ENCODE measurements around the gene ASIC4. TPM values are rescaled to one million over a fixed set of nuclear protein-coding genes. Genes with fewer than 3 reads are reported as not detected.

The ASIC4 gene
- total and polyA plus RNA-seq, 2 of the 13 experiments (the other 11 are each of a cell fraction or from before 2014, with no cell fraction given): 0.03 TPM; not detected in 1

DNA sequence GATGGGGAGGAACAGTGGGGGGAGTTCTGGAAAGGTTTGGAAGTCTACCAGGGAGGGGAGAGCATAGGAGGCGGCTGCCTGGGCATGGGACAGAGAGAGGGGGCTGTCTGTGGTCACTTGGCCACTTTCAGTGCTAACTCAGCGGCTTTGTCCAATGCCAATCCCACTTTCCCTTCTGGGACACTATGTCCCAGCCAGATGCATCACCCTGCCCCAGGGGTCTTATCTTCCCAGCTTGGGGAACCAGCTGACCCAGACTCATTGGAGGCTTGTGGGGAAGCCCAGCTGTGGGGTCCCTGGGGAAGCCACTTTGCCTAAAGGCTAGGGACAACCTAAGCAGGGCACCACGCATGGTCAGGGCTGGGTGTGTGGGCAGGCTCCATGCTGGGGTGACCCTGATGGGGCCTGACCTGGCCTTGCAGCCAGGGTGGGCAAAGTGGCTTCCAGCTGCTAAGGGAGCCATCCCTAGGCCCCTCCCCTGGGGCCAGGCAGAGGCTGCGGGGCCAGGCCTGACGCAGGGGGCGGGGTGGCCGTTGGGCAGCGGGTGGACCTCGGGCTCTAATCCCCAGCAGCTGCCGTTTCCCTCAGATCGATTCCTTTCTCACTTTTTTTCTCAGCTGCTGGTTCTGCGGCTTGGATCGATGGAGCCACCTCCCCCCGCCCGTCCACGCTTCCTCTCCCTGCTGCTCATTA lies 1.6 kb upstream of the ASIC4 start (continued):
- TF ChIP-seq, protein P1, sequence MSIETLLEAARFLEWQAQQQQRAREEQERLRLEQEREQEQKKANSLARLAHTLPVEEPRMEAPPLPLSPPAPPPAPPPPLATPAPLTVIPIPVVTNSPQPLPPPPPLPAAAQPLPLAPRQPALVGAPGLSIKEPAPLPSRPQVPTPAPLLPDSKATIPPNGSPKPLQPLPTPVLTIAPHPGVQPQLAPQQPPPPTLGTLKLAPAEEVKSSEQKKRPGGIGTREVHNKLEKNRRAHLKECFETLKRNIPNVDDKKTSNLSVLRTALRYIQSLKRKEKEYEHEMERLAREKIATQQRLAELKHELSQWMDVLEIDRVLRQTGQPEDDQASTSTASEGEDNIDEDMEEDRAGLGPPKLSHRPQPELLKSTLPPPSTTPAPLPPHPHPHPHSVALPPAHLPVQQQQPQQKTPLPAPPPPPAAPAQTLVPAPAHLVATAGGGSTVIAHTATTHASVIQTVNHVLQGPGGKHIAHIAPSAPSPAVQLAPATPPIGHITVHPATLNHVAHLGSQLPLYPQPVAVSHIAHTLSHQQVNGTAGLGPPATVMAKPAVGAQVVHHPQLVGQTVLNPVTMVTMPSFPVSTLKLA (IDR thresholded peaks at IDR 0.05): no peak
- no peak for TF ChIP-seq ZNF607 (CRISPR knock-in tag; IDR thresholded peaks at IDR 0.05; ENCODE audit: borderline replicate concordance)
- TF ChIP-seq, protein P2, sequence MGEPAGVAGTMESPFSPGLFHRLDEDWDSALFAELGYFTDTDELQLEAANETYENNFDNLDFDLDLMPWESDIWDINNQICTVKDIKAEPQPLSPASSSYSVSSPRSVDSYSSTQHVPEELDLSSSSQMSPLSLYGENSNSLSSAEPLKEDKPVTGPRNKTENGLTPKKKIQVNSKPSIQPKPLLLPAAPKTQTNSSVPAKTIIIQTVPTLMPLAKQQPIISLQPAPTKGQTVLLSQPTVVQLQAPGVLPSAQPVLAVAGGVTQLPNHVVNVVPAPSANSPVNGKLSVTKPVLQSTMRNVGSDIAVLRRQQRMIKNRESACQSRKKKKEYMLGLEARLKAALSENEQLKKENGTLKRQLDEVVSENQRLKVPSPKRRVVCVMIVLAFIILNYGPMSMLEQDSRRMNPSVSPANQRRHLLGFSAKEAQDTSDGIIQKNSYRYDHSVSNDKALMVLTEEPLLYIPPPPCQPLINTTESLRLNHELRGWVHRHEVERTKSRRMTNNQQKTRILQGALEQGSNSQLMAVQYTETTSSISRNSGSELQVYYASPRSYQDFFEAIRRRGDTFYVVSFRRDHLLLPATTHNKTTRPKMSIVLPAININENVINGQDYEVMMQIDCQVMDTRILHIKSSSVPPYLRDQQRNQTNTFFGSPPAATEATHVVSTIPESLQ (CRISPR knock-in tag; conservative IDR thresholded peaks at IDR 0.05): no peak
- TF ChIP-seq ZIK1 (CRISPR knock-in tag; IDR thresholded peaks at IDR 0.05; ENCODE audit: borderline replicate concordance, low read depth): no peak
- TF ChIP-seq, protein P3, sequence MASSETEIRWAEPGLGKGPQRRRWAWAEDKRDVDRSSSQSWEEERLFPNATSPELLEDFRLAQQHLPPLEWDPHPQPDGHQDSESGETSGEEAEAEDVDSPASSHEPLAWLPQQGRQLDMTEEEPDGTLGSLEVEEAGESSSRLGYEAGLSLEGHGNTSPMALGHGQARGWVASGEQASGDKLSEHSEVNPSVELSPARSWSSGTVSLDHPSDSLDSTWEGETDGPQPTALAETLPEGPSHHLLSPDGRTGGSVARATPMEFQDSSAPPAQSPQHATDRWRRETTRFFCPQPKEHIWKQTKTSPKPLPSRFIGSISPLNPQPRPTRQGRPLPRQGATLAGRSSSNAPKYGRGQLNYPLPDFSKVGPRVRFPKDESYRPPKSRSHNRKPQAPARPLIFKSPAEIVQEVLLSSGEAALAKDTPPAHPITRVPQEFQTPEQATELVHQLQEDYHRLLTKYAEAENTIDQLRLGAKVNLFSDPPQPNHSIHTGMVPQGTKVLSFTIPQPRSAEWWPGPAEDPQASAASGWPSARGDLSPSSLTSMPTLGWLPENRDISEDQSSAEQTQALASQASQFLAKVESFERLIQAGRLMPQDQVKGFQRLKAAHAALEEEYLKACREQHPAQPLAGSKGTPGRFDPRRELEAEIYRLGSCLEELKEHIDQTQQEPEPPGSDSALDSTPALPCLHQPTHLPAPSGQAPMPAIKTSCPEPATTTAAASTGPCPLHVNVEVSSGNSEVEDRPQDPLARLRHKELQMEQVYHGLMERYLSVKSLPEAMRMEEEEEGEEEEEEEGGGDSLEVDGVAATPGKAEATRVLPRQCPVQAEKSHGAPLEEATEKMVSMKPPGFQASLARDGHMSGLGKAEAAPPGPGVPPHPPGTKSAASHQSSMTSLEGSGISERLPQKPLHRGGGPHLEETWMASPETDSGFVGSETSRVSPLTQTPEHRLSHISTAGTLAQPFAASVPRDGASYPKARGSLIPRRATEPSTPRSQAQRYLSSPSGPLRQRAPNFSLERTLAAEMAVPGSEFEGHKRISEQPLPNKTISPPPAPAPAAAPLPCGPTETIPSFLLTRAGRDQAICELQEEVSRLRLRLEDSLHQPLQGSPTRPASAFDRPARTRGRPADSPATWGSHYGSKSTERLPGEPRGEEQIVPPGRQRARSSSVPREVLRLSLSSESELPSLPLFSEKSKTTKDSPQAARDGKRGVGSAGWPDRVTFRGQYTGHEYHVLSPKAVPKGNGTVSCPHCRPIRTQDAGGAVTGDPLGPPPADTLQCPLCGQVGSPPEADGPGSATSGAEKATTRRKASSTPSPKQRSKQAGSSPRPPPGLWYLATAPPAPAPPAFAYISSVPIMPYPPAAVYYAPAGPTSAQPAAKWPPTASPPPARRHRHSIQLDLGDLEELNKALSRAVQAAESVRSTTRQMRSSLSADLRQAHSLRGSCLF (CRISPR knock-in tag; IDR thresholded peaks at IDR 0.05; ENCODE audit: borderline replicate concordance): no peak
- TF ChIP-seq IKZF4 (CRISPR knock-in tag; IDR thresholded peaks at IDR 0.05; ENCODE audit: borderline replicate concordance, low read depth, not compliant biosample characterization): no peak
- no peak for TF ChIP-seq ZNF75D (CRISPR knock-in tag; IDR thresholded peaks at IDR 0.05; ENCODE audit: borderline replicate concordance)
- no peak for TF ChIP-seq YEATS2 (CRISPR knock-in tag; IDR thresholded peaks at IDR 0.05; ENCODE audit: borderline replicate concordance)
- no peak for TF ChIP-seq ZKSCAN8 (CRISPR knock-in tag; IDR thresholded peaks at IDR 0.05; ENCODE audit: borderline replicate concordance)
- no peak for TF ChIP-seq ZBTB3 (CRISPR knock-in tag; IDR thresholded peaks at IDR 0.05; ENCODE audit: borderline replicate concordance, low read depth)
- no peak for TF ChIP-seq TGIF2 (CRISPR knock-in tag; IDR thresholded peaks at IDR 0.05)
- TF ChIP-seq ZNF253 (CRISPR knock-in tag; IDR thresholded peaks at IDR 0.05; ENCODE audit: borderline replicate concordance): no peak
- no peak for TF ChIP-seq MBNL3 (CRISPR knock-in tag; conservative IDR thresholded peaks at IDR 0.05)
- no peak for TF ChIP-seq HOXA5 (CRISPR knock-in tag; IDR thresholded peaks at IDR 0.05)
- no peak for TF ChIP-seq GTF3A (CRISPR knock-in tag; conservative IDR thresholded peaks at IDR 0.05)
- TF ChIP-seq SSRP1 (CRISPR knock-in tag; IDR thresholded peaks at IDR 0.05): no peak
- TF ChIP-seq, protein P4, sequence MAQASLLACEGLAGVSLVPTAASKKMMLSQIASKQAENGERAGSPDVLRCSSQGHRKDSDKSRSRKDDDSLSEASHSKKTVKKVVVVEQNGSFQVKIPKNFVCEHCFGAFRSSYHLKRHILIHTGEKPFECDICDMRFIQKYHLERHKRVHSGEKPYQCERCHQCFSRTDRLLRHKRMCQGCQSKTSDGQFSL (CRISPR knock-in tag; IDR thresholded peaks at IDR 0.05): no peak
- TF ChIP-seq WIZ (CRISPR knock-in tag; IDR thresholded peaks at IDR 0.05): no peak
- TF ChIP-seq PLRG1 (conservative IDR thresholded peaks at IDR 0.05): no peak
- TF ChIP-seq, protein P5, sequence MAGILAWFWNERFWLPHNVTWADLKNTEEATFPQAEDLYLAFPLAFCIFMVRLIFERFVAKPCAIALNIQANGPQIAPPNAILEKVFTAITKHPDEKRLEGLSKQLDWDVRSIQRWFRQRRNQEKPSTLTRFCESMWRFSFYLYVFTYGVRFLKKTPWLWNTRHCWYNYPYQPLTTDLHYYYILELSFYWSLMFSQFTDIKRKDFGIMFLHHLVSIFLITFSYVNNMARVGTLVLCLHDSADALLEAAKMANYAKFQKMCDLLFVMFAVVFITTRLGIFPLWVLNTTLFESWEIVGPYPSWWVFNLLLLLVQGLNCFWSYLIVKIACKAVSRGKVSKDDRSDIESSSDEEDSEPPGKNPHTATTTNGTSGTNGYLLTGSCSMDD (CRISPR knock-in tag; IDR thresholded peaks at IDR 0.05): no peak
- TF ChIP-seq NFYB (CRISPR knock-in tag; IDR thresholded peaks at IDR 0.05): no peak

Data from HepG2 (cell line).